Neural progenitor cell (in vitro differentiated cells): ENCODE measurements around the gene SPEF1.

Experiments
- CTCF ChIP-seq: fragments of 200-600 bp; sonication (generic); IDR thresholded peaks from 2 replicates; pipeline ENCODE4 v1.5.1; 2017; ENCODE audit warnings: antibody characterized with exemption, mild to moderate bottlenecking
- EZH2 ChIP-seq: fragments of 200-600 bp; sonication (generic); IDR thresholded peaks from 2 replicates; pipeline ENCODE4 v1.6.1; 2017; ENCODE audit warnings: antibody characterized with exemption, mild to moderate bottlenecking, moderate library complexity
- EZH2phosphoT487 ChIP-seq: fragments of 200-600 bp; sonication (generic); IDR thresholded peaks from 2 replicates; pipeline ENCODE4 v1.6.1; 2017; ENCODE audit warnings: antibody characterized with exemption

- TF ChIP-seq CTCF (no peak), EZH2phosphoT487 (peak; percentile 87), EZH2 (peak; percentile 91)
Measured at GRCh38 chr20:3751675-3752385, 29.4 kb downstream of the SPEF1 start.
